HEK293T (cell line): ENCODE results near the gene SKAP1.

Source experiments
- CTCF ChIA-PET: fragments of 350-600 bp; formaldehyde crosslinking; extraction: SDS; loops from one replicate; lab custom pipeline; 2021; ENCODE audit warnings: antibody characterized with exemption, inconsistent platforms; lab: Yijun Ruan, JAX
- POLR2A ChIA-PET: fragments of 350-600 bp; formaldehyde crosslinking; extraction: SDS; loops from one replicate; lab custom pipeline; 2020; ENCODE audit warnings: antibody characterized with exemption, inconsistent platforms; lab: Yijun Ruan, JAX
- DNase-seq: peaks from one replicate; pipeline ENCODE4 v3.0.0; 2012; ENCODE audit warnings: mixed read lengths; ENCODE audit errors: extremely low spot score
- ARNT ChIP-seq: fragments of 450-650 bp; IDR thresholded peaks from 2 replicates; pipeline ENCODE4 v1.6.1; 2017; ENCODE audit warnings: mild to moderate bottlenecking
- BHLHE40 ChIP-seq: fragments of 450-650 bp; IDR thresholded peaks from 2 replicates; pipeline ENCODE4 v1.6.1; 2016; ENCODE audit warnings: mild to moderate bottlenecking, moderate library complexity, borderline replicate concordance
- CTBP1 ChIP-seq: fragments of 450-650 bp; IDR thresholded peaks from 2 replicates; pipeline ENCODE4 v1.6.1; 2016; ENCODE audit warnings: borderline replicate concordance
- ELF4 ChIP-seq: fragments of 450-650 bp; IDR thresholded peaks from 2 replicates; pipeline ENCODE4 v1.6.1; 2017; ENCODE audit warnings: antibody characterized with exemption
- FOXA1 ChIP-seq: fragments of 450-650 bp; IDR thresholded peaks from 2 replicates; pipeline ENCODE4 v1.6.1; 2016; ENCODE audit warnings: mild to moderate bottlenecking
- FOXK2 ChIP-seq: fragments of 450-650 bp; IDR thresholded peaks from 2 replicates; pipeline ENCODE4 v1.6.1; 2016; ENCODE audit warnings: mild to moderate bottlenecking
- FOXM1 ChIP-seq: fragments of 450-650 bp; IDR thresholded peaks from 2 replicates; pipeline ENCODE4 v1.6.1; 2017; ENCODE audit warnings: mild to moderate bottlenecking, borderline replicate concordance
- HDGF ChIP-seq: fragments of 450-650 bp; IDR thresholded peaks from 2 replicates; pipeline ENCODE4 v1.6.1; 2017; ENCODE audit warnings: antibody characterized with exemption, borderline replicate concordance
- L3MBTL2 ChIP-seq: fragments of 450-650 bp; conservative IDR thresholded peaks from 2 replicates; pipeline ENCODE4 v1.6.1; 2016; ENCODE audit warnings: mild to moderate bottlenecking
- LEF1 ChIP-seq: fragments of 450-650 bp; IDR thresholded peaks from 2 replicates; pipeline ENCODE4 v1.6.1; 2017; ENCODE audit warnings: mild to moderate bottlenecking, borderline replicate concordance
- NFRKB ChIP-seq: fragments of 450-650 bp; IDR thresholded peaks from 2 replicates; pipeline ENCODE4 v1.6.1; 2016; ENCODE audit warnings: mild to moderate bottlenecking, moderate library complexity
- PKNOX1 ChIP-seq: fragments of 450-650 bp; IDR thresholded peaks from 2 replicates; pipeline ENCODE4 v1.6.1; 2016
- SP1 ChIP-seq: fragments of 450-650 bp; IDR thresholded peaks from 2 replicates; pipeline ENCODE4 v1.6.1; 2017
- SUZ12 ChIP-seq: fragments of 450-650 bp; IDR thresholded peaks from 2 replicates; pipeline ENCODE4 v1.6.1; 2016; ENCODE audit warnings: mild to moderate bottlenecking
- TARDBP ChIP-seq: fragments of 450-650 bp; IDR thresholded peaks from 2 replicates; pipeline ENCODE4 v1.6.1; 2016
- ZNF384 ChIP-seq: fragments of 450-650 bp; IDR thresholded peaks from 2 replicates; pipeline ENCODE4 v1.6.1; 2016

Gene SKAP1

GRCh38 chr17:48276776-48277175 lies 153.2 kb downstream of the SKAP1 start:
- POLR2A ChIA-PET, result no interaction called here
- TF ChIP-seq PKNOX1 (no peak), SP1 (no peak), ELF4 (no peak), FOXK2 (no peak), NFRKB (no peak), LEF1 (no peak), HDGF (no peak), BHLHE40 (no peak), ARNT (no peak), ZNF384 (no peak), FOXA1 (no peak), TARDBP (no peak), SUZ12 (no peak), FOXM1 (no peak), CTBP1 (no peak), L3MBTL2 (no peak)
- no peak for DNase-seq
- CTCF ChIA-PET, result no interaction called here

GRCh38 chr17:48270899-48271298 lies 159.1 kb downstream of the SKAP1 start:
- POLR2A ChIA-PET, result no interaction called here
- CTCF ChIA-PET, result no interaction called here
- TF ChIP-seq HDGF, result no peak
- no peak for TF ChIP-seq NFRKB
- TF ChIP-seq TARDBP, result no peak
- TF ChIP-seq PKNOX1, result no peak
- no peak for TF ChIP-seq ELF4
- no peak for TF ChIP-seq ZNF384
- no peak for TF ChIP-seq SUZ12
- no peak for TF ChIP-seq FOXA1
- TF ChIP-seq FOXM1, result no peak
- no peak for TF ChIP-seq LEF1
- TF ChIP-seq FOXK2, result no peak
- TF ChIP-seq ARNT, result no peak
- DNase-seq, result no peak

- POLR2A ChIA-PET, result no interaction called here
- no peak for TF ChIP-seq L3MBTL2
- TF ChIP-seq PKNOX1, result no peak
- TF ChIP-seq NFRKB, result no peak
- TF ChIP-seq ZNF384, result no peak
- TF ChIP-seq CTBP1, result no peak
- no peak for TF ChIP-seq FOXM1
- TF ChIP-seq FOXK2, result no peak
- no peak for TF ChIP-seq HDGF
- no peak for TF ChIP-seq SUZ12
- CTCF ChIA-PET, result interaction anchor here (0.9 kb wide), 1 partner anchor 9 kb away, joined by 4 read pairs; no protein-coding TSS in a partner anchor
- no peak for DNase-seq
Measured at GRCh38 chr17:48269209-48269608, 160.8 kb downstream of the SKAP1 start.

GRCh38 chr17:48263731-48264035 lies 166.3 kb downstream of the SKAP1 start:
- no peak for DNase-seq
- POLR2A ChIA-PET, result no interaction called here
- no peak for TF ChIP-seq PKNOX1
- no peak for TF ChIP-seq SUZ12
- TF ChIP-seq NFRKB, result no peak
- CTCF ChIA-PET, result interaction anchor here (0.6 to 2.2 kb wide), 10 partner anchors 9 to 338 kb away, joined by 3 to 14 read pairs (median 4); no protein-coding TSS in a partner anchor

- TF ChIP-seq PKNOX1 (no peak), FOXM1 (no peak), SP1 (no peak), SUZ12 (no peak), TARDBP (no peak), HDGF (no peak), FOXA1 (no peak)
- CTCF ChIA-PET, result interaction anchor here (0.6 to 2.2 kb wide), 26 partner anchors 9 to 355 kb away, joined by 3 to 14 read pairs (median 3); no protein-coding TSS in a partner anchor
- DNase-seq, result no peak
- POLR2A ChIA-PET, result interaction anchor here (0.6 kb wide), 1 partner anchor 362 kb away, joined by 3 read pairs; no protein-coding TSS in a partner anchor
Measured at GRCh38 chr17:48262982-48263730, 166.9 kb downstream of the SKAP1 start.
